Parathyroid adenoma (tissue), 2 donors: ENCODE data around the gene ATP5F1E.

Experiments used
- H2AFZ ChIP-seq: fragments of 300-600 bp; sonication (generic); one replicate; pipeline ENCODE4 v1.7.0; 2017; ENCODE audit warnings: antibody characterized with exemption, mild to moderate bottlenecking
- H3K27ac ChIP-seq: fragments of 300-600 bp; sonication (generic); one replicate; pipeline ENCODE4 v1.7.0; 2017
- H3K27me3 ChIP-seq: fragments of 300-600 bp; sonication (generic); one replicate; pipeline ENCODE4 v1.7.0; 2017; ENCODE audit warnings: low read length; ENCODE audit not compliant: control insufficient read depth, insufficient read depth
- H3K36me3 ChIP-seq: fragments of 300-600 bp; sonication (generic); one replicate; pipeline ENCODE4 v1.7.0; 2017; ENCODE audit warnings: low read length; ENCODE audit not compliant: control insufficient read depth, insufficient read depth
- H3K4me1 ChIP-seq: fragments of 300-600 bp; sonication (generic); one replicate; pipeline ENCODE4 v1.7.0; 2017; ENCODE audit warnings: control low read depth
- H3K4me2 ChIP-seq: fragments of 300-600 bp; sonication (generic); one replicate; pipeline ENCODE4 v1.7.0; 2017; ENCODE audit warnings: low read length
- H3K4me3 ChIP-seq: fragments of 300-600 bp; sonication (generic); one replicate; pipeline ENCODE4 v1.7.0; 2017; ENCODE audit warnings: low read depth, low read length
- H3K79me2 ChIP-seq: fragments of 300-600 bp; sonication (generic); one replicate; pipeline ENCODE4 v1.7.0; 2017; ENCODE audit warnings: control low read depth
- H3K9ac ChIP-seq: fragments of 300-600 bp; sonication (generic); one replicate; pipeline ENCODE4 v1.7.0; 2017; ENCODE audit warnings: mild to moderate bottlenecking
- H3K9me3 ChIP-seq: fragments of 300-600 bp; sonication (generic); one replicate; pipeline ENCODE4 v1.7.0; 2017; ENCODE audit warnings: low read length; ENCODE audit not compliant: control insufficient read depth
- TF ChIP-seq, protein P1 (sequence below): fragments of 300-600 bp; sonication (generic); IDR thresholded peaks from one replicate; pipeline ENCODE4 v1.7.0; 2017; ENCODE audit warnings: antibody characterized with exemption, mild to moderate bottlenecking
- donor health status: primary hyperparathyroidism.

Gene ATP5F1E

DNA sequence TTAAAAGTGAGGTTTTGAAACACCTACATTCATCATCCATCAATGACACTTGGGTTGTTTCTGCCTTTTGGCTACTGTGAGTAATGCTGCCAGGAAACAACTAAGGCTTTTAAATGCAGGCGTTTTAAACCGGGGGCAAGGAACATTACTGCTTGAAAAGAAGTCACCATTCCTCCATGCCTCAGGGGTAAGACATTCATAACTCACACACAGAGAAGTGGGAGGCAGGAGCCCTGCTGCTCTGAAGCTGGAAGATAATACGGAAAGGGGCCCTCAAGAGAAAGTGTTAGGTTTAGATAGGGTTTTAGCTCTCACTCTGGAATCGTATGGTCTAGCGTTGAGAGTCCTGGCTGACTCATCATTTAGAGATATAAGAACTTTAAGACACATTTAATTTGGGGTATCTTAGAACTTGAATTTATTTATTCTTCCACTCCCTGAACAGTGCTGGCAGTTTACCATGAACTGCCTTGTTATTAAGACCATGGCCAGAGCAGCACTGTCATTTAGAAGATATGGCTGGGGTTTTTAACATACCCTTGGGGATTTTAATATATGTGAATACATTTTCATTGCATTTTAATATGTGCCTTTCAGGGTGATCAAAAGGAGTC is 11.1 kb downstream of the ATP5F1E start:
- Histone ChIP-seq H3K27ac (no peak overlapping the region), H3K4me2 (no peak overlapping the region), H3K9me3 (no peaks in the 10 kb centered on the region), H3K79me2 (peaks cover 6% of the 10 kb centered on the region), H3K4me3 (no peak overlapping the region), H3K4me1 (no peaks in the 10 kb centered on the region), H2AFZ (no peak overlapping the region), H3K9ac (no peak overlapping the region), H3K36me3 (no peaks in the 10 kb centered on the region), H3K27me3 (no peaks in the 10 kb centered on the region)
- TF ChIP-seq, protein P1, sequence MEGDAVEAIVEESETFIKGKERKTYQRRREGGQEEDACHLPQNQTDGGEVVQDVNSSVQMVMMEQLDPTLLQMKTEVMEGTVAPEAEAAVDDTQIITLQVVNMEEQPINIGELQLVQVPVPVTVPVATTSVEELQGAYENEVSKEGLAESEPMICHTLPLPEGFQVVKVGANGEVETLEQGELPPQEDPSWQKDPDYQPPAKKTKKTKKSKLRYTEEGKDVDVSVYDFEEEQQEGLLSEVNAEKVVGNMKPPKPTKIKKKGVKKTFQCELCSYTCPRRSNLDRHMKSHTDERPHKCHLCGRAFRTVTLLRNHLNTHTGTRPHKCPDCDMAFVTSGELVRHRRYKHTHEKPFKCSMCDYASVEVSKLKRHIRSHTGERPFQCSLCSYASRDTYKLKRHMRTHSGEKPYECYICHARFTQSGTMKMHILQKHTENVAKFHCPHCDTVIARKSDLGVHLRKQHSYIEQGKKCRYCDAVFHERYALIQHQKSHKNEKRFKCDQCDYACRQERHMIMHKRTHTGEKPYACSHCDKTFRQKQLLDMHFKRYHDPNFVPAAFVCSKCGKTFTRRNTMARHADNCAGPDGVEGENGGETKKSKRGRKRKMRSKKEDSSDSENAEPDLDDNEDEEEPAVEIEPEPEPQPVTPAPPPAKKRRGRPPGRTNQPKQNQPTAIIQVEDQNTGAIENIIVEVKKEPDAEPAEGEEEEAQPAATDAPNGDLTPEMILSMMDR: no peak

- no peak within 1 kb of the TSS for H3K4me3 ChIP-seq
- H3K79me2 ChIP-seq: peaks cover 6% of the 10 kb centered on the region
- H3K36me3 ChIP-seq: no peaks in the 10 kb centered on the region
- TF ChIP-seq, protein P1: no peak
- H3K27me3 ChIP-seq: no peaks in the 10 kb centered on the region
- no peaks in the 10 kb centered on the region for H3K9me3 ChIP-seq
- H3K9ac ChIP-seq: no peak within 1 kb of the TSS
- H3K27ac ChIP-seq: no peak within 1 kb of the TSS
- no peak within 1 kb of the TSS for H2AFZ ChIP-seq
- no peak within 1 kb of the TSS for H3K4me2 ChIP-seq
- peaks cover under 1% of the 10 kb centered on the region for H3K4me1 ChIP-seq
Measured at GRCh38 chr20:59019217-59019616, 12.9 kb downstream of the ATP5F1E start, which contains the start of gene TUBB1. Gene TUBB1 (plus strand): TSS chr20:59019429. CDS start chr20:59019523, 94 bp downstream.

DNA sequence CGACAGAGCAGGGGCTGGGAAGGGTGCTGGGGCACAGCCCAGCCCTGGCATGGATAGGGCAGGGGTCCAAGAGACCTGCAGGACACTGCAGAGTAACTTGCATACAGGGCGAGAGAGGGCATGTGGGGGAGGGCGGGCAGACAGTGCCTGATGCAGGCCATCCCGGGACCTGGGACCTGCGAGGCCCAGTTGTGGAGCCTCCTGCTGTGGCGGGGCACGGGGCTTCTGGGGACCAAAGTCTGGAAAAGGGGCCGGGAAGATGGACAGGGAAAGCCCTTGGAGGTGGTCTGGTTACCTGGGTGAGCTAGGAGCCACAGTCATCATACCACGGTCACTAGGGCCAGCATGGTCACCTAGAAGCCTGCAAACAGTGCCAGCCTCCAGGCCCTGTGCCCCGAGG is 13.3 kb downstream of the ATP5F1E start:
- Histone ChIP-seq H3K4me1 (peaks cover 4% of the 10 kb centered on the region), H3K27ac (no peak overlapping the region), H2AFZ (no peak overlapping the region), H3K9me3 (no peaks in the 10 kb centered on the region), H3K79me2 (peaks cover 6% of the 10 kb centered on the region), H3K27me3 (no peaks in the 10 kb centered on the region), H3K36me3 (no peaks in the 10 kb centered on the region), H3K4me2 (no peak overlapping the region), H3K9ac (no peak overlapping the region), H3K4me3 (no peak overlapping the region)
- TF ChIP-seq, protein P1: no peak

DNA sequence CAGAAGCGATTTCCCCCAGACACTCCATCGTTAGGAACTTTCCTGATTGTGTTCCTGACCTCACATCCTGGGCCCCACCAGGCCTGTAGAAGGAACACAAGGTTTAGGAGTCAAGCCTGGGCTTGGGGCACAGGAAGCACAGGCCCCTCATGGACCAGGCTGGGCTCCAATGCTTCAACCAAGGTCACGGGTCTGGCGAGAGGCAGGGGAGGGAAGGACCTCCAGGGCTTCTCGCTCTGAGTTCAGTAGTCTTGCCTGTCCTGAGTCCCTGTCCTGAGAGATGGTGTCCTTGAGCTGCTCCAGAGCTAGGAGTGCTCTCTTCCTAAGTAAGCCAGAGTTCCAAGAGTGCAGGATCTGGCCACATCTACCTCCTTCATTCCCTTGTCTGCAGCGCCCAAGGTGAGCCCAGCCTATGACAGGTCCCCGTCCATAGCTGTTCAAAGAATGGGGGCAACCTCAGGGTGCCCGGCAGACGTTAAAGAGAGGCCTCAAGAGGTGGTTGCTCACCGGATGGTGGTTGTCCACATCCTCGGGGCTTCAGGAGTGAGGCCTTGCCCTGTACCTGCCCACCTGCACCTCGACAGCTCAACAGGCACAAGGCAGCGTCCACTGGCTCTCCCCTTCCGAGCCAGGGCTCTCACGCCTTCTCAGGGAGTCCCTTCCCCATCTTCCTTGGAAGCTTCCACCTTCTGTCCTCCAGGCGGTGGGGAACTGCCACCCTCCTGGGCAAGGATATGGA is 14.5 kb downstream of the ATP5F1E start:
- no peak overlapping the region for H3K4me2 ChIP-seq
- no peaks in the 10 kb centered on the region for H3K9me3 ChIP-seq
- H3K36me3 ChIP-seq: no peaks in the 10 kb centered on the region
- no peak overlapping the region for H3K9ac ChIP-seq
- TF ChIP-seq, protein P1: no peak
- peaks cover 6% of the 10 kb centered on the region for H3K79me2 ChIP-seq
- no peak overlapping the region for H3K4me3 ChIP-seq
- H3K4me1 ChIP-seq: peaks cover 6% of the 10 kb centered on the region
- no peaks in the 10 kb centered on the region for H3K27me3 ChIP-seq
- H2AFZ ChIP-seq: no peak overlapping the region
- no peak overlapping the region for H3K27ac ChIP-seq
